ENCODE measurements around the gene CCDC174. TPM values are rescaled to one million over a fixed set of nuclear protein-coding genes. Genes with fewer than 3 reads are reported as not detected.

CCDC174 gene
- total and polyA plus RNA-seq, 10 of the 15 experiments (the other 5 are each of a cell fraction or from before 2014, with no cell fraction given), result 11.6 to 31.3 (median 19.1) TPM

DNA sequence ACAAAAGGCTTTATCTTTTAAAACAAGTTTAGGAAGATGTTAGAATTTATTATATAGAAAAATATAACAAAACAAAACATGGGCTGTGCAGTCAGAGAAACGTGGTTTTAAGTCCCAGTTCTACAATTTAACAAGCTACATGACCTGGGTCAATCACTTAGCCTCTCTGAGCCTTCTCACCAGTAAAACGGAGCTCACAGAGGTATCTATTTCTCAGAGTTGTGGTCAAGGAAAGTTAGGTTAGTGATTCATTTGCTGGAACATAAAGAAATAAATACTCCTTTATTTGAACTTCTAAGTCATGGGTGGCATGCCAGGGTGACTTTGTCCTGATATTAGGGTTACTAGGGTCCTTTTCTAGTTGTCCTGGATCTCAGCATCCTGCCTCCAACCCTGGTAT lies 10.8 kb upstream of the CCDC174 start:
- Histone ChIP-seq H3K4me2 (ENCODE audit: control insufficient read depth, insufficient read depth) (no peak overlapping the region), H3K4me1 (ENCODE audit: control insufficient read depth, insufficient read depth, low read length) (no peaks in the 10 kb centered on the region), H3K9ac (ENCODE audit: control insufficient read depth, insufficient read depth, low read length) (no peak overlapping the region), H3K36me3 (ENCODE audit: control insufficient read depth in 2 of 2, insufficient read depth in 2 of 2, low read length in 1 of 2) (no peaks in the 10 kb centered on the region), H2AFZ (ENCODE audit: control insufficient read depth, low read depth, low read length) (no peak overlapping the region), H3K27me3 (replicated peaks in 1 of 2; ENCODE audit: control insufficient read depth in 2 of 2, insufficient read depth in 2 of 2, low read length in 1 of 2) (no peaks in the 10 kb centered on the region), H4K20me1 (ENCODE audit: control insufficient read depth, insufficient read depth) (no peaks in the 10 kb centered on the region), H3K9me3 (replicated peaks; ENCODE audit: control insufficient read depth, insufficient read depth, low read length) (no peaks in the 10 kb centered on the region), H3K79me2 (ENCODE audit: control insufficient read depth, insufficient read depth, low read length) (no peaks in the 10 kb centered on the region), H3K27ac (ENCODE audit: control insufficient read depth, insufficient read depth) (no peak overlapping the region), H3K4me3 (no peak overlapping the region)
- in situ Hi-C loops (cut with MboI) (no loop called here), intact Hi-C loops (cut with micrococcal nuclease; ENCODE audit: unreplicated experiment) (no loop called here)
- ATAC-seq, result no peak
- SMC1A ChIA-PET (ENCODE audit: uncharacterized antibody, unreplicated experiment), result no interaction called here
- POLR2A ChIA-PET, result no interaction called here
- CTCF ChIA-PET, result no interaction called here
- no peak for FAIRE-seq
- RAD21 ChIA-PET (ENCODE audit: unreplicated experiment), result interaction anchor here (1.3 kb wide), 1 partner anchor 9 kb away, joined by 3 read pairs; no protein-coding TSS in a partner anchor
- TF ChIP-seq POU2F2 (IDR thresholded peaks at IDR 0.05; ENCODE audit: borderline replicate concordance, low read depth, low read length), result no peak
- TF ChIP-seq, protein P1, sequence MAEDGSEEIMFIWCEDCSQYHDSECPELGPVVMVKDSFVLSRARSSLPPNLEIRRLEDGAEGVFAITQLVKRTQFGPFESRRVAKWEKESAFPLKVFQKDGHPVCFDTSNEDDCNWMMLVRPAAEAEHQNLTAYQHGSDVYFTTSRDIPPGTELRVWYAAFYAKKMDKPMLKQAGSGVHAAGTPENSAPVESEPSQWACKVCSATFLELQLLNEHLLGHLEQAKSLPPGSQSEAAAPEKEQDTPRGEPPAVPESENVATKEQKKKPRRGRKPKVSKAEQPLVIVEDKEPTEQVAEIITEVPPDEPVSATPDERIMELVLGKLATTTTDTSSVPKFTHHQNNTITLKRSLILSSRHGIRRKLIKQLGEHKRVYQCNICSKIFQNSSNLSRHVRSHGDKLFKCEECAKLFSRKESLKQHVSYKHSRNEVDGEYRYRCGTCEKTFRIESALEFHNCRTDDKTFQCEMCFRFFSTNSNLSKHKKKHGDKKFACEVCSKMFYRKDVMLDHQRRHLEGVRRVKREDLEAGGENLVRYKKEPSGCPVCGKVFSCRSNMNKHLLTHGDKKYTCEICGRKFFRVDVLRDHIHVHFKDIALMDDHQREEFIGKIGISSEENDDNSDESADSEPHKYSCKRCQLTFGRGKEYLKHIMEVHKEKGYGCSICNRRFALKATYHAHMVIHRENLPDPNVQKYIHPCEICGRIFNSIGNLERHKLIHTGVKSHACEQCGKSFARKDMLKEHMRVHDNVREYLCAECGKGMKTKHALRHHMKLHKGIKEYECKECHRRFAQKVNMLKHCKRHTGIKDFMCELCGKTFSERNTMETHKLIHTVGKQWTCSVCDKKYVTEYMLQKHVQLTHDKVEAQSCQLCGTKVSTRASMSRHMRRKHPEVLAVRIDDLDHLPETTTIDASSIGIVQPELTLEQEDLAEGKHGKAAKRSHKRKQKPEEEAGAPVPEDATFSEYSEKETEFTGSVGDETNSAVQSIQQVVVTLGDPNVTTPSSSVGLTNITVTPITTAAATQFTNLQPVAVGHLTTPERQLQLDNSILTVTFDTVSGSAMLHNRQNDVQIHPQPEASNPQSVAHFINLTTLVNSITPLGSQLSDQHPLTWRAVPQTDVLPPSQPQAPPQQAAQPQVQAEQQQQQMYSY (CRISPR knock-in tag; IDR thresholded peaks at IDR 0.05), result no peak
- TF ChIP-seq TBL1XR1 (IDR thresholded peaks at IDR 0.05; ENCODE audit: low read depth, low read length), result no peak
- TF ChIP-seq HDAC2 (IDR thresholded peaks at IDR 0.05), result no peak
- no peak for TF ChIP-seq NRF1 (conservative IDR thresholded peaks at IDR 0.05; ENCODE audit: low read depth, low read length)
- TF ChIP-seq CEBPB (IDR thresholded peaks at IDR 0.05; ENCODE audit: borderline replicate concordance in 1 of 2, low read depth in 2 of 2, low read length in 2 of 2), result no peak
- TF ChIP-seq, protein P2, sequence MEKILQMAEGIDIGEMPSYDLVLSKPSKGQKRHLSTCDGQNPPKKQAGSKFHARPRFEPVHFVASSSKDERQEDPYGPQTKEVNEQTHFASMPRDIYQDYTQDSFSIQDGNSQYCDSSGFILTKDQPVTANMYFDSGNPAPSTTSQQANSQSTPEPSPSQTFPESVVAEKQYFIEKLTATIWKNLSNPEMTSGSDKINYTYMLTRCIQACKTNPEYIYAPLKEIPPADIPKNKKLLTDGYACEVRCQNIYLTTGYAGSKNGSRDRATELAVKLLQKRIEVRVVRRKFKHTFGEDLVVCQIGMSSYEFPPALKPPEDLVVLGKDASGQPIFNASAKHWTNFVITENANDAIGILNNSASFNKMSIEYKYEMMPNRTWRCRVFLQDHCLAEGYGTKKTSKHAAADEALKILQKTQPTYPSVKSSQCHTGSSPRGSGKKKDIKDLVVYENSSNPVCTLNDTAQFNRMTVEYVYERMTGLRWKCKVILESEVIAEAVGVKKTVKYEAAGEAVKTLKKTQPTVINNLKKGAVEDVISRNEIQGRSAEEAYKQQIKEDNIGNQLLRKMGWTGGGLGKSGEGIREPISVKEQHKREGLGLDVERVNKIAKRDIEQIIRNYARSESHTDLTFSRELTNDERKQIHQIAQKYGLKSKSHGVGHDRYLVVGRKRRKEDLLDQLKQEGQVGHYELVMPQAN (conservative IDR thresholded peaks at IDR 0.05), result no peak
- TF ChIP-seq MYB (IDR thresholded peaks at IDR 0.05; ENCODE audit: borderline replicate concordance, low read depth, low read length), result no peak
- TF ChIP-seq RFX5 (IDR thresholded peaks at IDR 0.05; ENCODE audit: low read depth, low read length), result no peak
- TF ChIP-seq DPF2 (IDR thresholded peaks at IDR 0.05), result no peak
- no TSS peak for BruUV-seq (replicated peaks)
- DNase-seq (ENCODE audit: low read depth, low spot score), result no peak
- 0% methylated on average over 2 of the region's 2 CpGs for WGBS (ENCODE audit: insufficient coverage, insufficient replicate concordance, low lambda C conversion rate, missing lambda C conversion rate)
